HL-60 (cell line): ENCODE results near the gene BOLA3.

Source experiments
- CTCF ChIP-seq: IDR thresholded peaks from one replicate; pipeline ENCODE4 v1.5.1; 2011; ENCODE audit warnings: low read length, control low read depth, inconsistent platforms; ENCODE audit not compliant: insufficient read depth
- GABPA ChIP-seq: IDR thresholded peaks from 2 replicates; pipeline ENCODE4 v1.6.1; 2012; ENCODE audit warnings: low read depth
- POLR2AphosphoS5 ChIP-seq: IDR thresholded peaks from 2 replicates; pipeline ENCODE4 v1.6.1; 2012; ENCODE audit warnings: low read depth
- REST ChIP-seq: IDR thresholded peaks from 2 replicates; pipeline ENCODE4 v1.6.1; 2012; ENCODE audit warnings: low read depth; ENCODE audit not compliant: insufficient replicate concordance
- SPI1 ChIP-seq: IDR thresholded peaks from 2 replicates; pipeline ENCODE4 v1.6.1; 2012; ENCODE audit warnings: low read depth, mild to moderate bottlenecking, borderline replicate concordance

- TF ChIP-seq CTCF = no peak
- no peak for TF ChIP-seq REST
- no peak for TF ChIP-seq POLR2AphosphoS5
- TF ChIP-seq GABPA = no peak
- TF ChIP-seq SPI1 = no peak
Measured at GRCh38 chr2:74089816-74090745, 57.6 kb downstream of the BOLA3 start.
